GM23338 (cell line): Measurements from ENCODE around the gene CDC42SE1. TPM values are rescaled to one million over a fixed set of nuclear protein-coding genes. Genes with fewer than 3 reads are reported as not detected.

ENCODE experiments used
- ATAC-seq: fragments of 200-7000 bp; cut with Tn5 transposase; 3 replicates; pipeline ENCODE4 v1.9.1; 2020
- DNase-seq: peaks from one replicate; pipeline ENCODE4 v3.0.0-alpha.2; 2015; ENCODE audit warnings: low spot score
- H2AFZ ChIP-seq: fragments of 200-600 bp; sonication (generic); 2 replicates; pipeline ENCODE4 v1.8.0; 2016; ENCODE audit warnings: antibody characterized with exemption, mild to moderate bottlenecking, moderate library complexity
- H3F3A ChIP-seq: fragments of 200-600 bp; sonication (generic); replicated peaks from 2 replicates; pipeline ENCODE4 v1.8.0; 2017; ENCODE audit warnings: antibody characterized with exemption, mixed run types, low read depth
- H3K27ac ChIP-seq: fragments of 200-600 bp; sonication (generic); 2 replicates; pipeline ENCODE4 v1.6.1; 2016; ENCODE audit warnings: low read depth
- H3K27me3 ChIP-seq: fragments of 200-600 bp; sonication (generic); 2 replicates; pipeline ENCODE4 v1.8.0; 2016; ENCODE audit warnings: mild to moderate bottlenecking, mixed run types, moderate library complexity; ENCODE audit not compliant: insufficient read depth
- H3K36me3 ChIP-seq: fragments of 200-600 bp; sonication (generic); 2 replicates; pipeline ENCODE4 v1.8.0; 2016; ENCODE audit warnings: mild to moderate bottlenecking; ENCODE audit not compliant: insufficient read depth
- H3K4me1 ChIP-seq: fragments of 200-600 bp; sonication (generic); 2 replicates; pipeline ENCODE4 v1.8.0; 2016; ENCODE audit warnings: mild to moderate bottlenecking, moderate library complexity; ENCODE audit not compliant: insufficient read depth
- H3K4me2 ChIP-seq: fragments of 200-600 bp; sonication (generic); 2 replicates; pipeline ENCODE4 v1.7.1; 2017; ENCODE audit warnings: mixed run types
- H3K4me3 ChIP-seq: fragments of 200-600 bp; sonication (generic); 2 replicates; pipeline ENCODE4 v1.6.1; 2016; ENCODE audit warnings: mixed run types
- H3K79me2 ChIP-seq: fragments of 200-600 bp; sonication (generic); replicated peaks from 2 replicates; pipeline ENCODE4 v1.8.0; 2017; ENCODE audit warnings: mild to moderate bottlenecking; ENCODE audit not compliant: insufficient read depth
- H3K9me2 ChIP-seq: fragments of 200-600 bp; sonication (generic); 2 replicates; pipeline ENCODE4 v1.8.0; 2017; ENCODE audit not compliant: insufficient read depth
- H4K20me1 ChIP-seq: fragments of 200-600 bp; sonication (generic); replicated peaks from 2 replicates; pipeline ENCODE4 v1.8.0; 2017; ENCODE audit warnings: mild to moderate bottlenecking; ENCODE audit not compliant: insufficient read depth
- H3K27ac Mint-ChIP-seq: 2 replicates; pipeline ENCODE4 v1.8.0; 2020; ENCODE audit warnings: inconsistent platforms, mild to moderate bottlenecking, moderate library complexity, mixed read lengths
- H3K27me3 Mint-ChIP-seq: 3 replicates; pipeline ENCODE4 v1.8.0; 2022; ENCODE audit warnings: low read depth, mild to moderate bottlenecking, moderate library complexity, mixed read lengths, inconsistent platforms; ENCODE audit not compliant: insufficient read depth, poor library complexity
- H3K36me3 Mint-ChIP-seq: 3 replicates; pipeline ENCODE4 v1.8.0; 2021; ENCODE audit warnings: low read depth, mild to moderate bottlenecking, inconsistent platforms, moderate library complexity, mixed read lengths
- H3K4me1 Mint-ChIP-seq: 3 replicates; pipeline ENCODE4 v1.8.0; 2020; ENCODE audit warnings: mild to moderate bottlenecking, inconsistent platforms, mixed read lengths
- H3K4me3 Mint-ChIP-seq: 3 replicates; pipeline ENCODE4 v1.8.0; 2021; ENCODE audit warnings: moderate library complexity, mild to moderate bottlenecking, inconsistent platforms, mixed read lengths
- H3K9me3 Mint-ChIP-seq: 3 replicates; pipeline ENCODE4 v1.8.0; 2020; ENCODE audit warnings: moderate library complexity, mild to moderate bottlenecking, inconsistent platforms, mixed read lengths
- CREB1 ChIP-seq: fragments of 250-450 bp; sonication (Bioruptor Pico); IDR thresholded peaks from 2 replicates; pipeline ENCODE4 v1.5.0; 2020; ENCODE audit warnings: low read depth, mild to moderate bottlenecking, moderate library complexity
- CTCF ChIP-seq, 2 experiments: fragments of 200-600 bp in 1 of 2; sonication (generic) in 1 of 2; conservative IDR thresholded peaks; 2 replicates each; pipeline versions ENCODE4 v1.5.1 to v1.6.1; 2016 to 2017; ENCODE audit warnings: antibody characterized with exemption in 2 of 2, low read depth in 2 of 2, mild to moderate bottlenecking in 2 of 2, moderate library complexity in 1 of 2
- EZH2 ChIP-seq: fragments of 200-600 bp; sonication (generic); IDR thresholded peaks from one replicate; pipeline ENCODE4 v1.8.0; 2017; ENCODE audit warnings: antibody characterized with exemption, mild to moderate bottlenecking, low read depth; ENCODE audit not compliant: unreplicated experiment
- EZH2phosphoT487 ChIP-seq: fragments of 200-600 bp; sonication (generic); IDR thresholded peaks from one replicate; pipeline ENCODE4 v1.8.1; 2018; ENCODE audit warnings: antibody characterized with exemption; ENCODE audit not compliant: unreplicated experiment
- JUNB ChIP-seq: IDR thresholded peaks from one replicate; pipeline ENCODE4 v1.6.1; 2016; ENCODE audit warnings: antibody characterized with exemption; ENCODE audit not compliant: unreplicated experiment
- NANOG ChIP-seq: IDR thresholded peaks from 2 replicates; pipeline ENCODE4 v1.6.1; 2016; ENCODE audit warnings: antibody characterized with exemption, borderline replicate concordance
- POLR2AphosphoS5 ChIP-seq: IDR thresholded peaks from 2 replicates; pipeline ENCODE4 v1.6.1; 2016; ENCODE audit warnings: antibody characterized with exemption, low read depth
- STAT1 ChIP-seq: IDR thresholded peaks from one replicate; pipeline ENCODE4 v1.6.1; 2016; ENCODE audit warnings: antibody characterized with exemption; ENCODE audit not compliant: unreplicated experiment
- ZNF114 ChIP-seq: fragments of 250-450 bp; sonication (Bioruptor Pico); IDR thresholded peaks from 2 replicates; pipeline ENCODE4 v1.5.0; 2020; ENCODE audit warnings: mild to moderate bottlenecking, moderate library complexity
- ZNF331 ChIP-seq: fragments of 250-450 bp; sonication (Bioruptor Pico); IDR thresholded peaks from 2 replicates; pipeline ENCODE4 v1.5.0; 2020; ENCODE audit warnings: low read depth, mild to moderate bottlenecking, moderate library complexity
- ZNF462 ChIP-seq: fragments of 250-450 bp; sonication (Bioruptor Pico); IDR thresholded peaks from 2 replicates; pipeline ENCODE4 v1.5.0; 2020; ENCODE audit warnings: mild to moderate bottlenecking, moderate library complexity
- polyA plus RNA-seq: library from polyadenylated mRNA; unstranded; fragments of >200 nt; fragmentation: Nextera tagmentation; extraction: Ambion mirVana; gene quantifications from 2 replicates; pipeline ENCODE4 v1.2.1, GENCODE V29; 2016
- total RNA-seq: library from RNA; depleted of rRNA; stranded (reverse); fragments of >200 nt; shearing (Covaris generic); gene quantifications from 2 replicates; pipeline ENCODE4 v1.2.3, GENCODE V29; 2014
- TF ChIP-seq, protein P1 (sequence below): IDR thresholded peaks from 2 replicates; pipeline ENCODE4 v1.6.1; 2016; ENCODE audit warnings: antibody characterized with exemption
- TF ChIP-seq, protein P2 (sequence below): IDR thresholded peaks from one replicate; pipeline ENCODE4 v1.6.1; 2018; ENCODE audit warnings: antibody characterized with exemption; ENCODE audit not compliant: unreplicated experiment

CDC42SE1 gene
- total and polyA plus RNA-seq, 2 experiments from 2014 or later: 18.3 to 49.1 TPM

DNA sequence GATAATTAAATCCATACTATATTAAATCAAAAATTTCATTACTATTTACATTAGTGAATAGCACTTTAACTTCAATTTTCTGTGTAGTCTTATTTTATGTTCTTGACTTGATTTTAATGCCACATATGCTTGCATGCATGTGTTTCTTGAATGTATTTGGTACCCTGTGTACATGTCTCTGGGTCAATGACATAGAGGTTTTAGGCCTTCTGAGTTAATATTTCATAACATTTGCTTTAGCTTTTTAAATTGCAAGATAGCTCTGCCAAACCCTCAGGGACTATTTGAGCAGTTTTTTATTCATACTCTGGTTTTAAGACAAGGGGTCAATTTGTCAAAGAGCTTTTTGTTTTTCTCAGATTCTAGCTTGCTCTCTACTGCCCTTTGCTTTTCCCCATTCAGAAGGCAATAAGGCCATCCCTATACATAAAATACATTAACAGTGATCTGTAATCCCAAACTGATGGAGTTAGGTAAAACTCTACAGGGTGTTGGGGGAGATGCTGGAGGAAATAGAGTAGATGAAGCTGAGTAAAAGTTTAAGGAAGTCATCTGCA lies 5.7 kb upstream of the CDC42SE1 start:
- DNase-seq (no peak), ATAC-seq (no peak)
- Histone ChIP-seq H3K79me2 (peaks cover 57% of the 10 kb centered on the region), H3K4me3 (no peak overlapping the region), H3K4me2 (no peak overlapping the region), H3K27ac (no peak overlapping the region), H3K27me3 (no peaks in the 10 kb centered on the region), H3K4me1 (peaks cover 15% of the 10 kb centered on the region), H3F3A (peaks cover 29% of the 10 kb centered on the region), H3K9me2 (no peaks in the 10 kb centered on the region), H2AFZ (no peak overlapping the region), H4K20me1 (no peaks in the 10 kb centered on the region), H3K36me3 (no peaks in the 10 kb centered on the region)
- Mint-ChIP-seq H3K27ac (no peak overlapping the region; the same call in 1 of the 2 replicates), H3K4me1 (peaks cover 26% of the 10 kb centered on the region), H3K36me3 (peaks cover 34% of the 10 kb centered on the region), H3K4me3 (no peak overlapping the region), H3K27me3 (peaks cover 7% of the 10 kb centered on the region), H3K9me3 (no peaks in the 10 kb centered on the region)
- no peak for TF ChIP-seq ZNF114 (CRISPR knock-in tag)
- no peak for TF ChIP-seq EZH2
- no peak for TF ChIP-seq ZNF462 (CRISPR knock-in tag)
- TF ChIP-seq EZH2phosphoT487: no peak
- TF ChIP-seq CREB1 (CRISPR knock-in tag): no peak
- TF ChIP-seq, protein P1, sequence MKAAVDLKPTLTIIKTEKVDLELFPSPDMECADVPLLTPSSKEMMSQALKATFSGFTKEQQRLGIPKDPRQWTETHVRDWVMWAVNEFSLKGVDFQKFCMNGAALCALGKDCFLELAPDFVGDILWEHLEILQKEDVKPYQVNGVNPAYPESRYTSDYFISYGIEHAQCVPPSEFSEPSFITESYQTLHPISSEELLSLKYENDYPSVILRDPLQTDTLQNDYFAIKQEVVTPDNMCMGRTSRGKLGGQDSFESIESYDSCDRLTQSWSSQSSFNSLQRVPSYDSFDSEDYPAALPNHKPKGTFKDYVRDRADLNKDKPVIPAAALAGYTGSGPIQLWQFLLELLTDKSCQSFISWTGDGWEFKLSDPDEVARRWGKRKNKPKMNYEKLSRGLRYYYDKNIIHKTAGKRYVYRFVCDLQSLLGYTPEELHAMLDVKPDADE: no peak
- TF ChIP-seq ZNF331 (CRISPR knock-in tag): no peak
- TF ChIP-seq POLR2AphosphoS5: no peak
- no peak for TF ChIP-seq STAT1
- TF ChIP-seq NANOG: no peak
- TF ChIP-seq, protein P2, sequence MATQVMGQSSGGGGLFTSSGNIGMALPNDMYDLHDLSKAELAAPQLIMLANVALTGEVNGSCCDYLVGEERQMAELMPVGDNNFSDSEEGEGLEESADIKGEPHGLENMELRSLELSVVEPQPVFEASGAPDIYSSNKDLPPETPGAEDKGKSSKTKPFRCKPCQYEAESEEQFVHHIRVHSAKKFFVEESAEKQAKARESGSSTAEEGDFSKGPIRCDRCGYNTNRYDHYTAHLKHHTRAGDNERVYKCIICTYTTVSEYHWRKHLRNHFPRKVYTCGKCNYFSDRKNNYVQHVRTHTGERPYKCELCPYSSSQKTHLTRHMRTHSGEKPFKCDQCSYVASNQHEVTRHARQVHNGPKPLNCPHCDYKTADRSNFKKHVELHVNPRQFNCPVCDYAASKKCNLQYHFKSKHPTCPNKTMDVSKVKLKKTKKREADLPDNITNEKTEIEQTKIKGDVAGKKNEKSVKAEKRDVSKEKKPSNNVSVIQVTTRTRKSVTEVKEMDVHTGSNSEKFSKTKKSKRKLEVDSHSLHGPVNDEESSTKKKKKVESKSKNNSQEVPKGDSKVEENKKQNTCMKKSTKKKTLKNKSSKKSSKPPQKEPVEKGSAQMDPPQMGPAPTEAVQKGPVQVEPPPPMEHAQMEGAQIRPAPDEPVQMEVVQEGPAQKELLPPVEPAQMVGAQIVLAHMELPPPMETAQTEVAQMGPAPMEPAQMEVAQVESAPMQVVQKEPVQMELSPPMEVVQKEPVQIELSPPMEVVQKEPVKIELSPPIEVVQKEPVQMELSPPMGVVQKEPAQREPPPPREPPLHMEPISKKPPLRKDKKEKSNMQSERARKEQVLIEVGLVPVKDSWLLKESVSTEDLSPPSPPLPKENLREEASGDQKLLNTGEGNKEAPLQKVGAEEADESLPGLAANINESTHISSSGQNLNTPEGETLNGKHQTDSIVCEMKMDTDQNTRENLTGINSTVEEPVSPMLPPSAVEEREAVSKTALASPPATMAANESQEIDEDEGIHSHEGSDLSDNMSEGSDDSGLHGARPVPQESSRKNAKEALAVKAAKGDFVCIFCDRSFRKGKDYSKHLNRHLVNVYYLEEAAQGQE: no peak
- TF ChIP-seq JUNB: no peak
- TF ChIP-seq CTCF (conservative IDR thresholded peaks at IDR 0.05; ENCODE audit: low read depth in 2 of 2): no peak
